Stimulated activated CD4-positive, alpha-beta T cell treated with anti-CD3 and anti-CD28 coated beads, Interleukin-2, amount 100 ng/mL, for 4 hours (primary cell): ENCODE results near the gene APLNR.

Experiments
- DNase-seq: peaks from one replicate; pipeline ENCODE4 v3.0.0-alpha.2; 2020; ENCODE audit warnings: low read depth

APLNR gene

GRCh38 chr11:57217053-57217452 lies 20.0 kb downstream of the APLNR start:
- DNase-seq: no peak

- DNase-seq: no peak
Measured at GRCh38 chr11:57216463-57216862, 20.6 kb downstream of the APLNR start.

GRCh38 chr11:57214494-57214893 lies 22.6 kb downstream of the APLNR start:
- no peak for DNase-seq

- no peak for DNase-seq
Measured at GRCh38 chr11:57214098-57214417, 23.0 kb downstream of the APLNR start.

- no peak for DNase-seq
Measured at GRCh38 chr11:57213342-57214097, 23.5 kb downstream of the APLNR start.

- DNase-seq: no peak
Measured at GRCh38 chr11:57210781-57211180, 26.3 kb downstream of the APLNR start.

GRCh38 chr11:57207168-57207567 lies 29.9 kb downstream of the APLNR start:
- DNase-seq: no peak

- DNase-seq: no peak
Measured at GRCh38 chr11:57205041-57205641, 31.9 kb downstream of the APLNR start.

- DNase-seq: no peak
Measured at GRCh38 chr11:57203882-57204480, 33.1 kb downstream of the APLNR start.

- DNase-seq: no peak
Measured at GRCh38 chr11:57203359-57203758, 33.7 kb downstream of the APLNR start.

- no peak for DNase-seq
Measured at GRCh38 chr11:57202281-57202680, 34.8 kb downstream of the APLNR start.

GRCh38 chr11:57200917-57201316 lies 36.1 kb downstream of the APLNR start:
- no peak for DNase-seq

- no peak for DNase-seq
Measured at GRCh38 chr11:57199330-57199729, 37.7 kb downstream of the APLNR start.

- no peak for DNase-seq
Measured at GRCh38 chr11:57197762-57198161, 39.3 kb downstream of the APLNR start.

GRCh38 chr11:57196596-57196995 lies 40.5 kb downstream of the APLNR start:
- DNase-seq: no peak

GRCh38 chr11:57192316-57192715 lies 44.7 kb downstream of the APLNR start:
- DNase-seq: no peak

- no peak for DNase-seq
Measured at GRCh38 chr11:57191311-57192219, 45.5 kb downstream of the APLNR start.

GRCh38 chr11:57190548-57190947 lies 46.5 kb downstream of the APLNR start:
- no peak for DNase-seq
